Measurements from ENCODE around the gene SART1. TPM values are rescaled to one million over a fixed set of nuclear protein-coding genes. Genes with fewer than 3 reads are reported as not detected.

The SART1 gene
- total RNA-seq, 1 experiment from 2014 or later, result 240 TPM

- H3K4me2 ChIP-seq (ENCODE audit: low read length), result no peak overlapping the region
- no peaks in the 10 kb centered on the region for H3K9me3 ChIP-seq (ENCODE audit: low read length)
- TF ChIP-seq, protein P1, sequence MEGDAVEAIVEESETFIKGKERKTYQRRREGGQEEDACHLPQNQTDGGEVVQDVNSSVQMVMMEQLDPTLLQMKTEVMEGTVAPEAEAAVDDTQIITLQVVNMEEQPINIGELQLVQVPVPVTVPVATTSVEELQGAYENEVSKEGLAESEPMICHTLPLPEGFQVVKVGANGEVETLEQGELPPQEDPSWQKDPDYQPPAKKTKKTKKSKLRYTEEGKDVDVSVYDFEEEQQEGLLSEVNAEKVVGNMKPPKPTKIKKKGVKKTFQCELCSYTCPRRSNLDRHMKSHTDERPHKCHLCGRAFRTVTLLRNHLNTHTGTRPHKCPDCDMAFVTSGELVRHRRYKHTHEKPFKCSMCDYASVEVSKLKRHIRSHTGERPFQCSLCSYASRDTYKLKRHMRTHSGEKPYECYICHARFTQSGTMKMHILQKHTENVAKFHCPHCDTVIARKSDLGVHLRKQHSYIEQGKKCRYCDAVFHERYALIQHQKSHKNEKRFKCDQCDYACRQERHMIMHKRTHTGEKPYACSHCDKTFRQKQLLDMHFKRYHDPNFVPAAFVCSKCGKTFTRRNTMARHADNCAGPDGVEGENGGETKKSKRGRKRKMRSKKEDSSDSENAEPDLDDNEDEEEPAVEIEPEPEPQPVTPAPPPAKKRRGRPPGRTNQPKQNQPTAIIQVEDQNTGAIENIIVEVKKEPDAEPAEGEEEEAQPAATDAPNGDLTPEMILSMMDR (conservative IDR thresholded peaks at IDR 0.05; ENCODE audit: low read depth, low read length), result no peak
- TF ChIP-seq EZH2phosphoT487 (IDR thresholded peaks at IDR 0.05; ENCODE audit: borderline replicate concordance, low read length) (no peak), EZH2 (IDR thresholded peaks at IDR 0.05; ENCODE audit: low read length, unreplicated experiment) (no peak)
- POLR2A ChIA-PET (ENCODE audit: unreplicated experiment), result no interaction called here
- 0 out of 2 replicates have a peak, but pooled peaks cover 6% of the 10 kb centered on the region for H4K20me1 ChIP-seq (ENCODE audit: low read length)
- no peak overlapping the region for H3K4me3 ChIP-seq (ENCODE audit: low read length)
- peaks cover 17% of the 10 kb centered on the region; the same call in 1 of the 2 replicates for H3K36me3 ChIP-seq (ENCODE audit: low read depth, low read length)
- CTCF ChIA-PET, result interaction anchor here (0.6 kb wide), 1 partner anchor 29 kb away, joined by 5 read pairs; no protein-coding TSS in a partner anchor
- no peaks in the 10 kb centered on the region for H3K9me2 ChIP-seq (replicated peaks; ENCODE audit: low read length)
- no TSS peak for BruUV-seq (replicated peaks)
- H3K9ac ChIP-seq (ENCODE audit: low read length), result no peak overlapping the region
- intact Hi-C loops (cut with micrococcal nuclease), result no loop called here
- peaks cover 19% of the 10 kb centered on the region for H3K79me2 ChIP-seq (ENCODE audit: low read length)
- no peak for DNase-seq
- H3K27ac ChIP-seq (ENCODE audit: low read length), result no peak overlapping the region
- H3K4me1 ChIP-seq (ENCODE audit: insufficient read depth, low read length), result peaks cover 7% of the 10 kb centered on the region
- ATAC-seq, result no peak
- no peak overlapping the region for H2AFZ ChIP-seq (ENCODE audit: low read length)
- H3F3A ChIP-seq (ENCODE audit: low read length, unreplicated experiment), result peaks cover 3% of the 10 kb centered on the region
- no peaks in the 10 kb centered on the region for H3K27me3 ChIP-seq (ENCODE audit: low read length)
Measured at GRCh38 chr11:65925397-65925796, 36.1 kb upstream of the SART1 start.

DNA sequence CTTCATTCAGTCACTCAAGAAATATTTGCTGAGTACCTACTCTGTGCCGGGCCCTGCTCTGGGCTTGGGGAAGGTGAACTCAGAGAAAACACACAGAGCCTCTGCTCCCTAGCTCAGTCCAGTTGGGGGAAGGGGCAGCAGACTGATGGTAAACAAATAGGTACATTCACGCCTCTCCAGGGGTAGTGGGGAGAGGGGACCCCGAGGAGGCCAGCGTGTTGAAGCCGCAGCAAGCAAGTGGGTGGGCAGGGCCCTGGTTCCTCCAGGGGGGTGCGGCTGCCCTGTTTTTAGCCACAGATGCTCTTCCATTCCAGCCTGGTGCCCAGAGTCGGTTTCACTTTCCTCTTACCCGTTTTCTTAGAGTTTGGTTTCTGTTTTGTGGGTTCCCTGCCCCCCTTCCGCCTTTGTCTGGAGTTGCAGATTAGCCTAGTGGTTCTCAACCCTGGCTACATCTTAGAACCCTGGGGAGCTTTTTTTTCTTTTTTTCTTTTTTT is 33.6 kb upstream of the SART1 start:
- Histone ChIP-seq H4K20me1 (ENCODE audit: low read length) (no peaks in the 10 kb centered on the region), H3K9me3 (ENCODE audit: low read length) (no peaks in the 10 kb centered on the region), H3K27ac (ENCODE audit: low read length) (no peak overlapping the region), H3K9me2 (replicated peaks; ENCODE audit: low read length) (no peaks in the 10 kb centered on the region), H3K4me3 (ENCODE audit: low read length) (no peak overlapping the region), H3K27me3 (ENCODE audit: low read length) (no peaks in the 10 kb centered on the region), H3K4me1 (ENCODE audit: insufficient read depth, low read length) (no peaks in the 10 kb centered on the region), H3K4me2 (ENCODE audit: low read length) (no peak overlapping the region), H2AFZ (ENCODE audit: low read length) (no peak overlapping the region), H3K9ac (ENCODE audit: low read length) (no peak overlapping the region), H3K79me2 (ENCODE audit: low read length) (no peaks in the 10 kb centered on the region), H3K36me3 (ENCODE audit: low read depth, low read length) (peaks cover 5% of the 10 kb centered on the region; the same call in 1 of the 2 replicates), H3F3A (ENCODE audit: low read length, unreplicated experiment) (no peaks in the 10 kb centered on the region)
- no TSS peak for BruUV-seq (replicated peaks)
- ATAC-seq (no peak; the same call in 1 of the 2 replicates), DNase-seq (no peak)
- CTCF ChIA-PET, result no interaction called here
- TF ChIP-seq EZH2phosphoT487 (IDR thresholded peaks at IDR 0.05; ENCODE audit: borderline replicate concordance, low read length) (no peak), EZH2 (IDR thresholded peaks at IDR 0.05; ENCODE audit: low read length, unreplicated experiment) (no peak)
- TF ChIP-seq, protein P1 (conservative IDR thresholded peaks at IDR 0.05; ENCODE audit: low read depth, low read length), result no peak
- intact Hi-C loops (cut with micrococcal nuclease), result no loop called here
- POLR2A ChIA-PET (ENCODE audit: unreplicated experiment), result interaction anchor here (0.6 kb wide), 1 partner anchor 78 kb away, joined by 7 read pairs; no protein-coding TSS in a partner anchor

DNA sequence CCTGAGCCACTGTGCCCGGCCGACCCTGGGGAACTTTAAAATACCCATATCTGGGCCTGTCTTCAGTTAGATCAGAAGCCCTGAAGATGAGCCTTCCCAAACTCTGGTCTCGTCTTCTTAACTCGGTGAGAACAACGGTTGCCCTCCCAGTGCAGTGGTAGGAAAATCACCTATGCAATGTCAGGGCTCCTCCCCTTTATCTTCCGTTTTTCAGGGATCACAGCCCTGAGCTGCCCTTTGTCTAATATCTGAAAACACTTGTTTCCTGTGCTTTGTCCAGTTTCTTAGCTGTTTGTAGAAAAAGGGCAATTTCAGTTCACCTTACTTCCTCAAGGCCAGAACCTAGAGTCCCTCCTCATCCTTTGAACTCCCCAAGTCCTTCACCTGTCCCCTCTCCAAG is 32.9 kb upstream of the SART1 start:
- no peak overlapping the region for H3K4me2 ChIP-seq (ENCODE audit: low read length)
- no peaks in the 10 kb centered on the region for H3K36me3 ChIP-seq (ENCODE audit: low read depth, low read length)
- no peak overlapping the region for H3K9ac ChIP-seq (ENCODE audit: low read length)
- DNase-seq, result no peak
- intact Hi-C loops (cut with micrococcal nuclease), result no loop called here
- no peak overlapping the region for H3K27ac ChIP-seq (ENCODE audit: low read length)
- H3K79me2 ChIP-seq (ENCODE audit: low read length), result no peaks in the 10 kb centered on the region
- TF ChIP-seq EZH2phosphoT487 (IDR thresholded peaks at IDR 0.05; ENCODE audit: borderline replicate concordance, low read length) (no peak), EZH2 (IDR thresholded peaks at IDR 0.05; ENCODE audit: low read length, unreplicated experiment) (no peak)
- TF ChIP-seq, protein P1 (conservative IDR thresholded peaks at IDR 0.05; ENCODE audit: low read depth, low read length), result no peak
- no peak overlapping the region for H2AFZ ChIP-seq (ENCODE audit: low read length)
- H3K4me3 ChIP-seq (ENCODE audit: low read length), result no peak overlapping the region
- CTCF ChIA-PET, result no interaction called here
- H3K9me2 ChIP-seq (replicated peaks; ENCODE audit: low read length), result no peaks in the 10 kb centered on the region
- no peaks in the 10 kb centered on the region for H3K4me1 ChIP-seq (ENCODE audit: insufficient read depth, low read length)
- no peaks in the 10 kb centered on the region for H4K20me1 ChIP-seq (ENCODE audit: low read length)
- no peak for ATAC-seq
- no peaks in the 10 kb centered on the region for H3F3A ChIP-seq (ENCODE audit: low read length, unreplicated experiment)
- no peaks in the 10 kb centered on the region for H3K27me3 ChIP-seq (ENCODE audit: low read length)
- POLR2A ChIA-PET (ENCODE audit: unreplicated experiment), result no interaction called here
- no TSS peak for BruUV-seq (replicated peaks)
- H3K9me3 ChIP-seq (ENCODE audit: low read length), result no peaks in the 10 kb centered on the region
